Gastrocnemius medialis (tissue), 4 donors: ENCODE results near the gene USH2A. TPM values are rescaled to one million over a fixed set of nuclear protein-coding genes. Genes with fewer than 3 reads are reported as not detected.

Experiments
- ATAC-seq, 2 donors: fragments of 150-250 bp; one replicate each; pipeline ENCODE4 v1.9.1; 2016
- DNase-seq, 2 donors: peaks; one replicate each; pipeline ENCODE4 v3.0.0-alpha.2; 2019
- H3K27ac ChIP-seq, 4 donors: fragments of 200-600 bp; sonication (generic); 1 replicate in 1 of 4; 2 replicates in 3 of 4; pipeline ENCODE4 v1.5.1; 2016 to 2018; ENCODE audit warnings: mild to moderate bottlenecking in 2 of 4, moderate library complexity in 1 of 4
- H3K27me3 ChIP-seq, 3 donors: fragments of 200-600 bp; sonication (generic) in 2 of 3; 1 replicate in 1 of 3; 2 replicates in 2 of 3; pipeline versions ENCODE4 v1.5.1 to v1.6.0; 2016 to 2019; ENCODE audit warnings: mild to moderate bottlenecking in 1 of 3, moderate library complexity in 1 of 3
- H3K36me3 ChIP-seq, 2 donors: fragments of 200-600 bp; sonication (generic) in 1 of 2; one replicate each; pipeline ENCODE4 v1.5.1; 2017 to 2018
- H3K4me1 ChIP-seq, 2 donors: fragments of 200-600 bp; sonication (generic) in 1 of 2; one replicate each; pipeline ENCODE4 v1.5.1; 2016 to 2017; ENCODE audit warnings: mild to moderate bottlenecking in 2 of 2
- H3K4me3 ChIP-seq, 4 donors: fragments of 200-600 bp; sonication (generic) in 3 of 4; 1 replicate in 1 of 4; 2 replicates in 3 of 4; pipeline ENCODE4 v1.5.1; 2016 to 2019; ENCODE audit warnings: mild to moderate bottlenecking in 2 of 4
- H3K9me3 ChIP-seq, 3 donors: fragments of 200-600 bp; sonication (generic) in 2 of 3; 1 replicate in 1 of 3; 2 replicates in 2 of 3; pipeline ENCODE4 v1.5.1; 2016 to 2019
- CTCF ChIP-seq, 5 experiments: fragments of 450-650 bp in 3 of 5; fragments of 200-600 bp in 2 of 5; sonication (generic) in 2 of 5; IDR thresholded peaks in 4 of 5; conservative IDR thresholded peaks in 1 of 5; 1 replicate in 4 of 5; 2 replicates in 1 of 5; pipeline ENCODE4 v1.5.1; 2016 to 2019; ENCODE audit warnings: antibody characterized with exemption in 5 of 5, mild to moderate bottlenecking in 3 of 5, moderate library complexity in 3 of 5
- POLR2A ChIP-seq, 2 donors: fragments of 450-650 bp; IDR thresholded peaks; one replicate each; pipeline ENCODE4 v1.6.1; 2017; ENCODE audit warnings: antibody characterized with exemption in 2 of 2, mild to moderate bottlenecking in 2 of 2, moderate library complexity in 2 of 2
- in situ Hi-C, 4 donors: fragments of 200-750 bp; cut with MboI; loops; one replicate each; pipeline versions ENCODE4 v1.15.0 to v1.8.0; 2017; ENCODE audit warnings: low sequenced_read_pairs in 4 of 4
- intact Hi-C: fragments of 100-400 bp; cut with DNase I; formaldehyde crosslinking; loops from one replicate; pipeline ENCODE4 v1.15.1; 2023; ENCODE audit warnings: low total_unique reads
- total RNA-seq, 4 donors: library from RNA; depleted of rRNA; stranded (reverse); fragments of >200 nt; gene quantifications; one replicate each; pipeline versions ENCODE4 v1.1.0 to v1.2.3, GENCODE V29; 2016

The USH2A gene
- total RNA-seq: under 1 TPM in 1 of 4 donors, not detected in 3; 0.02 TPM

DNA sequence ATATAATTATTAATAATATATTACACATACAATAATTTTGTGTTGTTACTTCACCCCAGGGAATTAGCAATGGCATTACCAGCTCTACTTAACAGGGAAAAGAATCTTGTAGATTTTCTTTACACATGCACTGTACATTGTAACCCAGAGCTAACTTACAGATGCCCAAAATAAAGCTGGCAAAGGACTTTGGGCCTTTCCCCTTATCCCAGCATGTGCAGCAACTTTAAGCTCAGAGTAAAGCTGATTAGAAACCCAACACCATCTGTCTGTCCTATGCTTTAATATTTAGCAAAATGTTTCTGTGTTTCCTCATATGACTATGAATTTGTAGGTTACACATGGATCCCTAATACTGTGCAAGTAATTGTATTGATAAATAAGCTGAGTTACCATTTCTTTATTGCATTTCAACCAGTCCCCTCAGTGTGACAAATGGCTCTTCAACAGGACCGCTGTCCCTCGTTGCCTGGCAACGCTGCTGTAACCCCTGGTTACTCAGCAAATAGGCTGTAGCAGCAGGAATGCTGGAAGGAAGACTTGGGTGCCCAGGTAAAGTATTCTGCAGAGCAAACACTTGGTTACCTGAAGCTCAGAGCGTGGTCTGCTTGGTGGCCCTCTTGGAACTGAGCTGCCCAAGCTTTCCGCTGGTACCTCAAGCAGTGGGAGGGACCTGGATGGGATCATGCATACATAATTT, at the start of gene USH2A:
TSS of gene USH2A (minus strand) at position 628 of the 700 bp plus-strand sequence. CDS start 1,112 bp downstream, outside the sequence.
- ATAC-seq (no peak), DNase-seq (no peak)
- H3K4me3 ChIP-seq: no peak within 1 kb of the TSS
- no peaks in the 10 kb centered on the region for H3K36me3 ChIP-seq
- intact Hi-C loops (no loop called here), in situ Hi-C loops (no loop called here)
- no peaks in the 10 kb centered on the region for H3K4me1 ChIP-seq
- H3K27me3 ChIP-seq: no peaks in the 10 kb centered on the region
- H3K9me3 ChIP-seq: no peaks in the 10 kb centered on the region
- no peak within 1 kb of the TSS for H3K27ac ChIP-seq
- TF ChIP-seq CTCF (IDR thresholded peaks at IDR 0.05 in 4 of 5, conservative IDR thresholded peaks at IDR 0.05 in 1 of 5): no peak
- TF ChIP-seq POLR2A (IDR thresholded peaks at IDR 0.05): no peak

- TF ChIP-seq CTCF (IDR thresholded peaks at IDR 0.05 in 4 of 5, conservative IDR thresholded peaks at IDR 0.05 in 1 of 5) (no peak), POLR2A (IDR thresholded peaks at IDR 0.05) (no peak)
- ATAC-seq: no peak
- Histone ChIP-seq H3K4me1 (no peaks in the 10 kb centered on the region), H3K36me3 (no peaks in the 10 kb centered on the region), H3K27ac (no peak overlapping the region), H3K9me3 (no peaks in the 10 kb centered on the region), H3K27me3 (no peaks in the 10 kb centered on the region), H3K4me3 (no peak overlapping the region)
- DNase-seq: no peak
- intact Hi-C loops: no loop called here
- in situ Hi-C loops: no loop called here
These were observed 43.0 kb upstream of the USH2A start for GRCh38 chr1:216466162-216466801.

- no peaks in the 10 kb centered on the region for H3K4me1 ChIP-seq
- H3K4me3 ChIP-seq: no peak overlapping the region
- H3K9me3 ChIP-seq: no peaks in the 10 kb centered on the region
- intact Hi-C loops (no loop called here), in situ Hi-C loops (no loop called here)
- DNase-seq (no peak), ATAC-seq (no peak)
- H3K27me3 ChIP-seq: no peaks in the 10 kb centered on the region
- no peaks in the 10 kb centered on the region for H3K36me3 ChIP-seq
- no peak for TF ChIP-seq POLR2A (IDR thresholded peaks at IDR 0.05)
- TF ChIP-seq CTCF (IDR thresholded peaks at IDR 0.05 in 4 of 5, conservative IDR thresholded peaks at IDR 0.05 in 1 of 5): no peak
- H3K27ac ChIP-seq: no peak overlapping the region
These were observed 41.2 kb upstream of the USH2A start for GRCh38 chr1:216464489-216464888.

GRCh38 chr1:216462066-216462775, 39.0 kb upstream of the USH2A start:
- TF ChIP-seq CTCF (IDR thresholded peaks at IDR 0.05 in 4 of 5, conservative IDR thresholded peaks at IDR 0.05 in 1 of 5): no peak
- TF ChIP-seq POLR2A (IDR thresholded peaks at IDR 0.05): no peak
- Histone ChIP-seq H3K4me3 (no peak overlapping the region), H3K27me3 (no peaks in the 10 kb centered on the region), H3K27ac (no peak overlapping the region), H3K9me3 (no peaks in the 10 kb centered on the region), H3K36me3 (no peaks in the 10 kb centered on the region), H3K4me1 (no peaks in the 10 kb centered on the region)
- in situ Hi-C loops (no loop called here), intact Hi-C loops (no loop called here)
- DNase-seq (no peak), ATAC-seq (no peak)
